ENCODE measurements around the gene LHX5.

Gene LHX5

DNA sequence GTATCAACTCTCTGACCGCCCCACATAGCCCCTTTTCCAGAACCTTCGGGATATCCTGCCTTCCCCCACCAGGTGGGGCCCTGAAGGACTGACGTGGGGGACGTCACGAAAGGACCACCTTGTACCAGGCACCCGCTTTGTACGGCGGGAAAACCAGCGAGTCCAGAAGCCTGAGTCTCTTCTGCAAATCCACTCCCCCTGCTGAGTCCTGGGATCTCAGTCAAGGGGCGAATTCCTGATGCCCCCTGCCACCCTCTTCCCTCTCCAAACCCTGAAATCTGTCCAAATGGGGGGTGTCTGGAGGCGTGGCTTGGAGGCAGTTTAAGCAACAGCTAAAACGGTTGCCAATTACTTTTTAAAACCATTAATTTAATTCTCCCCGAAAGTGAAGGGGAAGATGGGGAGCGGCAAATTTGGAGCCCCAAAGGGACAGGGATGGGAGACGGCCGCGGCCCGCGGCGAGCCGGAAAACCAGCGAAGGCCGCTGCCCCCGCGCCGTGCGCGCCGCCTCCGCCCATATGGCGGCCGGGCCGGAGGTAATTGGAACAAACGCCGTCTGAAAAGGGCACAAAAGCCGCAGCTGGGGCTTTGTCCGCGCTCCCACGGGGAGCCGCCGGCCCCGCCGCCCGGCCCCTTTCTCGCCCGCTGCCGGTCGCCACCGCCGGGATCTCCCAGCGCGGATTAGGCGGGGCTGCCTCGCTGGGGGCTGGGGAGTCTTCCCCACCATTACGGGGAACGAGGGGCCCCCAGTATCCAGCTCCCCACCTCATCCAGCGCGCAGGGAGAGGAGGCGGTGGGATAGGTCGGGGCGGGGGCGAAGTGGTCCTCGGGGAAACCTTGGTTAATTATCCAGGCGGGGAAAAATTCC lies 6.6 kb downstream of the LHX5 start:
- DNase-seq = no peak

DNA sequence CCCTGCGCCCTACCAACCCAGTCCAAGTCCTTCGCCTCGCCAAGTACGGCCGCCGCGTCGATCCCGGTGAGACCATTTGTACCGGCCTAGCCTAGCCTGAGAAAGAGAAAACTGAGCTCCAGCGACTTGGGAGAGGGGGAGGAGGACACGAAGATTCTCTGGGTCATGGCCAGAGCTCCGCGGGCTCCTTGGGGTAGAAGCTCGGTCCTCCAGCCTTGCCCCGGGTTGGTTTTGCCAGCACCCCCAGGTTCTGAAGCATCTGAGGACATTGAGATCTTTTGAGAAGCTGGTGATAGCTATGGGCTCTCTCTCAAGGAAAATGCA lies 7.3 kb downstream of the LHX5 start:
- DNase-seq = no peak

DNA sequence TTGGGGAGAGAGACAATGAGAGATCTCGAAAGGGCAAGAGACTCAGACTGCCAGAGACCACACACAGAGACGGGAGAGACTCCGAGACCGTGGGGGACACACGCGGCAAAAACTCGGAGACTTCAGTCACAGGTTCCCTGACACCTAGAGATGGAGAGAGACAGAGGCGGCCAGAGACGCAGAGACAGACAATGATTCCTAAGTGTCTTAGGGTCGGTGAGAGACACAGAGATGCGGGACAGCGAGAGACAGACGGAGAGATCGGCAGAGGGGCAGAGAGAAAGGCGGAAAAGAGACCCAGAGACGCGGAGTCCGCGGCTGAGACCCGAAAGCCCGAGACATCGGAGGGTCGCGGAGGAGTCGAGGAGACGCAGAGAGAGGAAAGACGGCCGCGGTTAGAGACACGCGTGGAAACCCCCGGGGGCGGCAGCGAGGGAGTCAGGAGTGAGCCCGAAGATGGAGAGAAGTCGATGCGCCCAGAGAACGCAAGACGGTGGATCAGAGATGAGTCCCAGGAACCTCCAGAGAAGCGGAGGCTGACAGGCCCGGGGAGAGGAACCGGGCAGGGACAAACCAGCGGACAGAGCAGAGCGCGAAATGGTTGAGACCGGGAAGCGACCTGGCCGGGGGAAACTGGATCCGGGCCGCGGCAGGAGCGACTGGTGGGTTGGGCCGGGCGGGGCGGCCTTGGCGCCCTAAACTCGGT lies 7.8 kb downstream of the LHX5 start:
- DNase-seq = no peak

DNA sequence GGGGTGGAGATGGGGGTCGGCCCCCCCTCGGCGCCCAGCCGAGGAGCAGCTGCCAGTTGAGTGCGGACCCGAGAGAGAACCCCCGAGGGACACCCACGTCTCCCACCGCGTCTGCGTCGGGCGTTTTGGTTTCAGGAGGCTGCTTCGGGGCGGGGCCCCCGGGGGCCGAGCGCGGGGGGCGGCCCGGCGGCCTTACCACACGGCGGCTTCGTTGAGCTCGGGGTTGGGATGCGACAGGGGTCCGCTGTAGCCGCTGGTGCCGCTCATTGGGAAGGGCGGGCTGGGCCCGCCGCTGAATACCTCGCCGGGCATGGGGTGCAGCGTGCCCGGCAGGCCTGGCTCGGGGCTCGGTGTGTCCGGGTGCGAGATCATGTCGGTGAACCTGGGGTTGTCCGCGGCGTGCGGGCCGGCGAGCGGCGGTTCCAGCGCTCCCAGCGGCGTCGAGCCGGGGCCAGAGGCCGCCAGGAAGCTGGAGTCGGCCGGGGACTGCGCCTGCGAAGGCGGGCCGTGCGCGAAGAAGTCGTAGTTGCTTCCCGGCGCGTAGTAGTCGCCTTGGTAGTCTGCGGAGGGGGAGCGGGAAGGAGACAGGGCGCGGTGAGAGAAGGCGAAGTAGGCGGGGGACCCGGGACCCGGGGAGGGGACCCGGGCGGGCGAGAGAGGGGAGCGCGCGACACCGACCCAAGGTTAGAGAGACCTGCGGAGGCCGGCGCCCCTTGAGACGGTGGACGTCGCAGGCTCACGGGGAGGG lies 8.5 kb downstream of the LHX5 start:
- no peak for DNase-seq

DNA sequence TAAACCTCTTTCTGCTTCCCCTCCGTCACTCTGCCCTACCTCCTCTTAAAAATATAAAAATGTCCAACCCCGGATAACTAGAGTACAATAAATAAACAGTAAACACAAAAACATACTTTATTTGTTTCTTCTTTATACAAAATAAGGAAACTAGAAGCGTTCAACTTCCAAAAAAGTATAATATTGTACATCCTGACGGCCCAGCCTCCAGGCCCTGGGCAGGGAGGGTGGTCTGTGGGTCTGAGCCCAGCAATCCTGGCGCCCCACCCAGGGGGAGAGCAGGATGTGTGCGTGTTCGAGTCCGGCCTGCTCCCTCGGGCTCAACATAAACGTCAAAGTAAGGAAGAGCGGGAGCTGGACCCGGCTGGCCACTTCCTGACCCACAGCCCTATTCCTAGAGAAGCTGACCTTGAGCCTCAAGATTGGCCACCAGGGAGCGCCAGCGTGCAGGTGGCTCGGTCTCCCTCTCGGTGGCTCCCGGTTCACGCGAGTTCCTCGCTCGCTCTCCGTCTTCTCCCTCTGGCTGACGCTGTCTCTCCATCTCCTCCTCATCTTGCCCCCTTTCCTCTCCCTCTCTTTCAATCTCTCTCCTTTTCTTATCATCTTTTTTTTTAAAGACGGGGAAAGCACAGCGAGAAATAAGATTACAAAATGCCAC lies 9.4 kb downstream of the LHX5 start:
- DNase-seq = peak; percentile 75

DNA sequence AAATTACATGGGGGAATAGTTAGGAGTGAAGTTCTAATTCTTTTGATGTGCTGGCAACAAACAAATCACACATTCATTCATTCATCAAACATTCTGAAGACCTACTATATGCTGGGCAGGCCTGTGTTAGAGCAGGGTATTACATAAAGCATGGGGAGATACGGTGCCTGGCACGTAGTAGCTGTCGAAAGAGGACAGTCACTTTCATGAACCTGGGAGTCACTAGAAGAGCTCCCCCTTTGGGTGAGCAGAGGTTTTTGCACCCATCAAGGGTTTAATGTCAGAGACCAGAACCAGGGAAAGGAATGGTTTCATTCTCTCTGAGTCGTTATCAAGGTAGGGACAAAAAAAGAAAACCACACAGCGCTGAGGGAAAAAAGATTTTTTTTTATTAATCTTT lies 10.0 kb downstream of the LHX5 start:
- peak; percentile 62 for DNase-seq

DNA sequence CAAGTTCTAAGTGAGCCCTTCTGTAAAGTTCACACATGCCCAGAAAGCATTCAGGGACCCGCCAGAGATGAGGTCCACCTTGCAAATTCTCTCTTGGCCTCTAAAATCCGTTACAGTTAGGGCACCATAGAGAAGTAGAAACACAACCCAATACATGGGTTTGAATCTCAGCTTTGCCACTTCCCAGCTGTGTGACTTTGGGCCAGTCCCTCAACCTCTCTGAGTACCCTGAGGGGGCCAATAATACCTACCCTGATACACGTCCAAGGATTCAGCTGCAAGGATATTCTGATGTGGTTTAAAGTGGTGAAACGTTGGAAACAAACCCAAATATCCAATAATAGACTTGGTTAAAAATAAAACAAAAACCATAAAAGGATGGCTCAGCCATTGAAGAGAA lies 11.7 kb downstream of the LHX5 start:
- DNase-seq = no peak

DNA sequence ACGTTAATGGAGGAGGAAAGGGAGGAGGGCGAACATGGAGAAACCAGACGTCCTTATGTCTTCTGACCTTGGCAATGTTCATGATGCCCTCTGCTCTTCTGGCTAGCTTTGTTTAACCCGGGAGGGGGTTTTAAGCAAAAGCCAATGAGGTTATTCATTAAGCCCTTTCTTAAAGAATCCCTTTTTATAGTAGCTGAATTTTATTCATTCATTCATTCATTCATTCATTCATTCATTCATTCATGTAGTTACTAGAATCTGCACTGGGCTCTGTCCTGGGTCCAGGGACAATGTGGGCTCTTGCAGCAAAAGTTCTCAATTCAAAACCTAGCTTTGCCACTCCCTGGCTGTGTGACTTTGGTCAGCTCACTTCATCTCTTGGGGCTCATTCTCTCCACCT lies 14.0 kb downstream of the LHX5 start:
- DNase-seq = no peak

DNA sequence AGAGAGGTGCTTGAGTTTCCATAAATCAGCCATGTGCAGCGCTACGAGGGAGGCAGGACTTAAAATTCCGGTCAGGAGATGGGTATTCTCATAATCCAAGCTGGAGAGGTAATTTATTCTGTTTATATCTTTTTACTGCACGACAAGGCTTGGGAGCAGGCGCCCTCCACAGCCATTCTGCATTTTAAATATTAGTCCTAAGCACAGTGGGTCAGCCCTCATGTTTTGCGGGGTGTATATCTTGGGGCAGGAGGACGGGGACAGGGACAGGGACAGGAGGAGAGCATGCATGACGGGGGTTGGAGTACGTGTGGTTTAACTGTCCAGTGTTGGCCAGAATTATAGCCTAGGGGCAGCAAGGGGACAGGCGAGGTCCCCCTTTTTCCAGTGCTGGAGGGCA lies 14.5 kb downstream of the LHX5 start:
- no peak for DNase-seq

DNA sequence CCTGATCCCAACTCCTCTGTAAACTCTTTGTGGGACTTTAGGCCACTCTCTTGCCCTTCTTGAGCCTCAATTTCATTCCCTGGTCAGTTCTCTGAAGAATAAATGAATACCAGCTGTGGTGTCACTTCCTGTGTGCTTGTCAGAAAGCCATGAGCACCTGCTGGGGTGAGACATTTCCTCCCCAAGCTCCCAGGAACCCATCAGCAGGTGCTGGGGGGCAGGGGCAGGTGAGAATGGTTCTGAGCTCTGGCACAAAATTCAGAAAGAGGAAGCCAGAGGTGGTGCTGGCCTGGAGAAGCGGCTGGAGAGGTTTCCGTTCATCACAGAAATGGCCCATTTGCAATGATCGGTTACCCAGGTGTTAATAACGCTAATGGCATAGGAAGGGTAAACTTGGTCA lies 14.9 kb downstream of the LHX5 start:
- peak; percentile 54 for DNase-seq

DNA sequence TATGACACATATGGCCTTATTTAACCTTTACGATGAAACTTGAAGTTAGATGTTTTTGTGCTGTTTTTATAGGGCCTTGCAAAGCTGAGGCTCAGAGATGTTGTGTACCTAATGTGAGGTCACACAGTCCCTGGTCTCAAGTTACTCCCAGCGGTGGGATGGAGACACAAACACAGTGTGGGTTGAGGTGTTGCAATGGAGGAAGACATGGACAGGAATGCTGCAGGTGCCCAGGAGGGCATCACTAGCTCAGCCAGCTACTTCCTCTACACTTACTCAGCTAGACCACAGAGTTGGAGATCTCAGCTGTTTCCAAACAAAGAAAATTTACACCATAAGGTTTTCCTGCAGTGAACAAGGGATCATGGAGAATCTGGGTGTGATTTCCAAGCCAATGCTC lies 15.5 kb downstream of the LHX5 start:
- DNase-seq = no peak

DNA sequence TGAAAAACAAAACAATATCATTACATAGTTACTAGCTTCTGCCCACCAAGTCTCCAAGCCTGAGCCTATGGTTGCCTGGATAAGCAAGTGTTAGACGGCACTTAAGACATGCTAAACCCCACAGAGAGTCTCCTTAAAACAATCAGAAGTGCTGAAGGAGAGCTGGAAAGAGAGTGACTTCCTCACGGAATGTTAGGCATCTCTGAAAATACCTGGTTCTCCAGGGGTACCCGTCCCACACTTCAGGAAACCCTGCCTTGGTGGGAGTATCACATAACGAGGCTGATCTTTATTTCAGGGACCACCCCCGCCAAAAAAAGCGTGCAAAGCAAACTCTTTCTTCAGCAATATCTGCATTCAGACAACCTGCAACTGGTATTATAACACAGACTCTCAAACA lies 18.3 kb downstream of the LHX5 start:
- DNase-seq = no peak

DNA sequence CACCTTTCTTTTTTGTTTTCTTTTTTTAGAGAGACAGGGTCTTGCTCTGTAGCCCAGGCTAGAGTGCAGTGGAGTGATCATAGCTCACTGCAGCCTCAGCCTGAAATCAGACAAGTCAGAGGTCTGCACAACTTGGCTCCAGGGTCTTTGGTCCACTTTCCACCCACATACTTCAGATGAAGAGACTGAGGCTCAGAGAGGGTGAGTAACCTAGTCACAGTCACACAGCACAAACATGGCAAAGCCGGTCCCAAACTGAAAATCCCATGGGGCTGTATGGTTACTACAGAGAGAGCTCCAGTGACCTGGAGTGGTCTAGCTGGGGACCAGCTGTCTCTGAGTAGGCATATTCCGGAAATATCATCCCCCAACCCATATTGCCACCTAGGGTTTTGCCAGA lies 19.2 kb downstream of the LHX5 start:
- DNase-seq = no peak

DNA sequence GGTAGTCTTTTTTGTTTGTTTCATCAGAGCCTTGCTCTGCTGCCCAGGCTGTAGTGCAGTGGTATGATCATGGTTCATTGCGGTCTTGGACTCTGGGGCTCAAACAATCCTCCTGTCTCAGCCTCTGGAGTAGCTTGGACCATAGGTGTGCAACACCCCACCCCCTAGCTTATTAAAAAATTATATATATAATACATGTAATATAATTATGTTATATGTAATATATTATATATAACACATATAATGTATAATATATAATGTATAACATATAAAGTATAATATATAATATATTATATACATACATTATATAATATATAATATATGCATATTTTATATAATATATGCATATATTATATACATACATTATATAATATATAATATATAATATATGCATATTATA lies 21.8 kb downstream of the LHX5 start:
- DNase-seq = no peak

DNA sequence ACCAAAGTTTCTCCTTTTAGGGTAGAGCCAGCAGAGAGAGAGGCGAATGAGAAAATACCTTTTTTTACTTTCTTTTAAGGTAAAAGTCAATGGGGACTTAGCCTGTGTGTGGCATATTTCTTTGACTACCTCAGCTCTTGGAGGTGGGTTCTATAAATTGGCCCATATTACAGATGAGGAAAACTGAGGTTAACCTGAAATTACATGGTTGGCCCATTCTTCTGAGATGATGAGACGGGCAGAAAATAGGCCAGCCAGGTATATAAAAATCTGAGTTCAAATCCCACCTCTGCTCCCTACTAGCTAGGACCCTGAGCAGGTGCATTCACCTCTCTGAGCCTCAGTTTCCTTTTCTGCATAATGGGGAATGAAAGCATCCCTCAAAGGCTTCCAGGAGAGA lies 22.4 kb downstream of the LHX5 start:
- no peak for DNase-seq

DNA sequence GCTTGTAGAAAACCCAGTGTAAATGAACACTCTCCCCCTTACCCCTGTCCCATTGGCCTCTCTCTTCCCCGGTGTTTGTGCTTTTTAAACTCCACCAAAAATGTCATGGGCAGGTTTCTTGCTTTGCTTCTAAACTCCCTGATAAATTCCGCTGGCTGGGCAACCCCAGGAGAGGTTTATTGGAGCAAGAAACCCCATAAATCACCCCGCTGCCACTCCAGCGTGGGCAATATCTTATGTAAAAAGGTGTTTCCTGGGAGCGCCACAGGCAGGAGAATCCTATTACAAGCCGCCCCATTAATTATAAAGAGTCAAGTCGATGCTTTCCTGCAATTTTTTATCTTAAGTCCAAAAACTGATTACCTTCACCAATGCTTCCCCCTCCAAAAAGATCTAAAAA lies 22.8 kb downstream of the LHX5 start:
- DNase-seq = no peak

DNA sequence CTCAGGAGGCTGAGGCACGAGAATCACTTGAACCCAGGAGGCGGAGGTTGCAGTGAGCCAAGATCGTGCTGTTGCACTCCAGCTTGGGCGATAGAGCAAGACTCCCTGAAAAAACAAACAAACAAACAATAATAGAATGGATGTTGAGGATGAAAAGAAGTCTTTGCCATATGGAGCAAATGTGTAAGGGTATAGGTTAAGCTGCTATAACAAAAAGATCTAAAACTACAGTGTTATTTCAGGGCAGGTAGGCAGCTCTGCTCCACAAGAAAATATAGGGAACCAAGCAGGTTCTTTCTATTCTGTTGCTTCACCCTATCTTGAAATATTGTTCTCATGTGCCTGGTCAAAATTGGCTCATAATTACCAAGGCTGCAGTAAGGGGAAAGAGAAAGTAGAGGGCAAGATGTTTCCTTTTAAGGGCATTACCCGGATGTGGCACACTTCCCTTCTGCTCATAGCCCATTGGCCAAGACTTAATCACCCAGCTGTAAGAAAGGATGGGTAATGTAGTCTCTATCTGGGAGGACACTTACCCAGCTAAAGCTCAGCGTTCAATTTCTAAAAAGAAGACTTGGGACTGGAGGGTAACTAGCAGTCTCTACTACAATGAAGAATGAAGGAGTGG lies 26.0 kb downstream of the LHX5 start:
- no peak for DNase-seq

DNA sequence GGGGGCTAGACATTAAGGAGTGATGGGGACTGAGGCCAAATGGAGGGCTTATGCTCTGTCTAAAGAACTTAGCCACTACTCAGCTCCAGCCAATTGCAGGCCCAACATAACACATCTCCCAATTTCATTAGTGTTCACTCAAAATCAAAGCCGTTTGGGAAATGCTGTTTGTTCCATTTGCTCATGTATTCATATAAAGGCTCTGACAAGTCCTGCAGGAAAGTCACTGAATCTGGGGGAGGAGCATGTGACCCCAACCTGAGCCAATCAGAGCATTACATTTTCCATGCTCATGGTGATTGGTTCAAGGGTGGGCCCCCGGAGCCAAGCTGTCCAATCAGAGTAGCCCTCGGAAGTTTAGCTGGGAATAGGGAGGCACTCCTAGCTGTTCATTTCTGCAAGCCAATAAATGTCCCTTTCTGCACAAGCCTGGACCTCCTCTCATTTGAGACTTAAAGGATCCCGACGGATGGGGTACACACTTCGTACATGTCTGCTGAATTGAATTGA lies 28.6 kb downstream of the LHX5 start:
- no peak for DNase-seq

DNA sequence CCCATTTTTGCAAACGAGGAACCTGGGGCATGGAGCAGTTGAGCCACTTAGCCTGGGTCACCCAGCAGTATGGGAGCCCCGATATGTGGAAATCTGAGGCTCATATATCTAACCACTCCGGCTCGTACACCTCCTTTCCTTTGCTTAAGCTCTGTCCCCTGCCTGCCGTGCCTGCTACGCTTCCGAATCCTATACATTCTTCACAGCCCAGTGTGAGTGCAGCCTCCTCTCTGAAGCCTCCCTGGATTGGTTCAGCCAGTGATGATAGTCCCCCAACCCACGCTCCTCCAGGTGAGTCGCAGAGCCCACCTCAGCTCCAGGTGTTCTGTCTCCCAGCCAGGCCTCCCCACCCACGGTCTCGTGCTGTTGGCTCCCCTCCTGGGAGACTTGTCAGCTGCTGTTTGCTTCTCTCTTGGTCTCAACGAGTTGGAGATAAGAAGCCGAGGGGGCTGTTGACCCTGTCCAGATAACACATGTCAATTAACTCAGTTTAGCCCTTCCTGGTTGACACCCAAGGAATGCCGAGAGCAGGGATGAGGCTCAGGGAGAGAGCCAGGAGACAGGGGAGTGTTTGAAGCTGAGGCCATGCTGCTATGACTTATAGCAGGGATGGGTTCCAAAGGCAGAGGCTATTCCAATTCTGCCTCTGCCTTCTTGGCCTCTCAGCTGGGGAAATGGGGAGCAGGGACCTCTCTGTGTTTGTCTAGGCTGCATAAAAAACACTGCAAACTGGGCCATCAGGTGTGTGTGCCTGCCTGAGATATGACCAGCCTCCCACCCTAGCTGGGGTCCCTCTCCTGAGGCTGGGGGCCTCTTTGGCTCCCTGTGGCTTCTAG lies 30.5 kb downstream of the LHX5 start:
- DNase-seq = no peak

DNA sequence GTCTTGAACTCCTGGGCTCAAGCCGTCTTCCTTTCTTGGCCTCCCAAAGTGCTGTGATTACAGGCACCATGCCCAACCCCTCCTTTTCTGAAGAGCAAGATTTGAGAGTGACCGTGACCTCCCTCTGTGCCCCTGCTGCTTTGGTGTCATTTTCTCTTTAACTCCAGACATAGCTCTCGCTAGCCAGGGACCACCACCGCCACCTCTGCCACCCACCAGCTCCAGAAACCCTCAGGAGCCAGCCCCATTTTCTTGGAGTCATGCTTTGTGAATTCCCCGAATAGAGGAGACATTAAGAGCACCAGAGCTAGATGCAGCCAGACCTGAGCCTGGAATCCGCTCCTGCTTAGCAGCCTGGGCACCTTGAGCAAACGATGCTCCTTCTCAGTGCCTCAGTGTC lies 31.3 kb downstream of the LHX5 start:
- no peak for DNase-seq

DNA sequence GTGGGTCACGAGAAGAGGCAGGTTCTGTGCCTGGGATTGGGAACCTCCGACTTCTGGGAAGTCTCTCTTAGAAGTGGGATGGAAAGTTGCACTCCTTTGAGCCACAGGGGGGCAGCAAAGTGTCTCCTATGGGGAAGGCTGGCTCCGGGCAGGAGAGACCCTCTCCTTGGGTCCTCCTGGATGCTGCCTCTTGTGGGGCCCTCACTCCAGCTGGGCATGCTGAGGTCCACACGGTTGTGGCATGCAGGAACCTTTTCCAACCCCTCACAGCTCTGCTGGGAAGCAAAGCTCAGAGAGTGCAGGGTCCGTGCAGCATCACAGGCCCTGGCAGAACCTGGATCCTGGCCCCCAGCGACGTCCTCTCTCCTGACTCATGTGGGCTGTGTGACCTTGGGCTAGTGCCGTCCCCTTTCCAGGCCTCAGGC lies 32.1 kb downstream of the LHX5 start:
- peak; percentile 67 for DNase-seq

DNA sequence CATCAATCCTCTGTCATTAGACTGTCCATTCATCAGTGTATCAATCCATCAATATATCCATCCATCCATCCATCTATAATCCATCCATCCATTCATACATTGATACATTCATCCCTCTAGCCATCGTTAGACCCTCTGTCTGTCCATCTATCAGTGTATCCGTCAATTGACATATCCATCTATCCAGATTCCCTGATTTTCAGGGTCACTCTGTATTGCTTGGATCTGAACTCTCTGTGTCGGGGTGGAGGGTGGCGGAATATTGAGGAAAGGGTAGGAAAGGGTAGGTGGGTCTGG lies 32.4 kb downstream of the LHX5 start:
- DNase-seq = no peak

All from SHP77 treated with DMSO at 0.1 percent for 48 hours (cell line).